Nephron progenitor cell (in vitro differentiated cells): Measurements from ENCODE around the gene TENT4A.
A peak's percentile ranks its signal among the peaks of the same experiment; 100 is the strongest.

Source experiments
- DNase-seq: peaks from one replicate; pipeline ENCODE4 v3.0.0; 2021
- H3K27ac Mint-ChIP-seq: 2 replicates; pipeline ENCODE4 v1.8.0; 2021; ENCODE audit warnings: mild to moderate bottlenecking, moderate library complexity, mixed read lengths
- H3K27me3 Mint-ChIP-seq: 2 replicates; pipeline ENCODE4 v1.8.0; 2021; ENCODE audit warnings: mild to moderate bottlenecking, low read depth, mixed read lengths; ENCODE audit not compliant: poor library complexity
- H3K36me3 Mint-ChIP-seq: 2 replicates; pipeline ENCODE4 v1.8.0; 2021; ENCODE audit warnings: low read depth, mixed read lengths
- H3K4me1 Mint-ChIP-seq: 2 replicates; pipeline ENCODE4 v1.8.0; 2021; ENCODE audit warnings: mixed read lengths
- H3K4me3 Mint-ChIP-seq: 2 replicates; pipeline ENCODE4 v1.8.0; 2021; ENCODE audit warnings: mild to moderate bottlenecking, moderate library complexity, mixed read lengths
- H3K9me3 Mint-ChIP-seq: 2 replicates; pipeline ENCODE4 v1.8.0; 2021; ENCODE audit warnings: mild to moderate bottlenecking, moderate library complexity, mixed read lengths
- CTCF ChIP-seq: fragments of 200-600 bp; sonication (generic); IDR thresholded peaks from 2 replicates; pipeline ENCODE4 v1.5.0; 2021; ENCODE audit warnings: antibody characterized with exemption

The TENT4A gene

GRCh38 chr5:6723122-6723815 is 10.0 kb downstream of the TENT4A start:
- Mint-ChIP-seq H3K27me3 (no peaks in the 10 kb centered on the region), H3K36me3 (peaks cover 32% of the 10 kb centered on the region), H3K9me3 (no peaks in the 10 kb centered on the region), H3K27ac (peak overlapping the region; percentile 9), H3K4me1 (peaks cover 96% of the 10 kb centered on the region), H3K4me3 (no peak overlapping the region)
- DNase-seq = no peak
- no peak for TF ChIP-seq CTCF

- no peak for DNase-seq
- Mint-ChIP-seq H3K36me3 (peaks cover 28% of the 10 kb centered on the region), H3K4me1 (peaks cover 93% of the 10 kb centered on the region), H3K4me3 (no peak overlapping the region), H3K27me3 (no peaks in the 10 kb centered on the region), H3K9me3 (no peaks in the 10 kb centered on the region), H3K27ac (peak overlapping the region; percentile 9)
- no peak for TF ChIP-seq CTCF
These were observed 10.6 kb downstream of the TENT4A start for GRCh38 chr5:6723816-6724300.

- TF ChIP-seq CTCF = no peak
- no peak for DNase-seq
- H3K36me3 Mint-ChIP-seq = peaks cover 23% of the 10 kb centered on the region
- no peaks in the 10 kb centered on the region for H3K9me3 Mint-ChIP-seq
- H3K27me3 Mint-ChIP-seq = no peaks in the 10 kb centered on the region
- peaks cover 93% of the 10 kb centered on the region for H3K4me1 Mint-ChIP-seq
- H3K4me3 Mint-ChIP-seq = no peak overlapping the region
- H3K27ac Mint-ChIP-seq = peak overlapping the region; percentile 96
These were observed 11.2 kb downstream of the TENT4A start for GRCh38 chr5:6724321-6724929.

GRCh38 chr5:6725421-6725820 is 12.2 kb downstream of the TENT4A start:
- no peak for TF ChIP-seq CTCF
- no peak for DNase-seq
- Mint-ChIP-seq H3K27me3 (no peaks in the 10 kb centered on the region), H3K4me1 (peaks cover 91% of the 10 kb centered on the region), H3K36me3 (peaks cover 21% of the 10 kb centered on the region), H3K4me3 (no peak overlapping the region), H3K9me3 (no peaks in the 10 kb centered on the region), H3K27ac (peak overlapping the region; percentile 45)

GRCh38 chr5:6726006-6726405 is 12.8 kb downstream of the TENT4A start:
- Mint-ChIP-seq H3K9me3 (no peaks in the 10 kb centered on the region), H3K4me3 (no peak overlapping the region), H3K27me3 (no peaks in the 10 kb centered on the region), H3K4me1 (peaks cover 88% of the 10 kb centered on the region), H3K36me3 (peaks cover 24% of the 10 kb centered on the region), H3K27ac (peak overlapping the region; percentile 77)
- no peak for TF ChIP-seq CTCF
- no peak for DNase-seq

- Mint-ChIP-seq H3K4me1 (peaks cover 89% of the 10 kb centered on the region), H3K4me3 (no peak overlapping the region), H3K27ac (no peak overlapping the region), H3K27me3 (no peaks in the 10 kb centered on the region), H3K36me3 (peaks cover 26% of the 10 kb centered on the region), H3K9me3 (no peaks in the 10 kb centered on the region)
- no peak for DNase-seq
- TF ChIP-seq CTCF = no peak
These were observed 14.0 kb downstream of the TENT4A start for GRCh38 chr5:6727231-6727630.
